ENCODE data around the gene LCLAT1.

The LCLAT1 gene

DNA sequence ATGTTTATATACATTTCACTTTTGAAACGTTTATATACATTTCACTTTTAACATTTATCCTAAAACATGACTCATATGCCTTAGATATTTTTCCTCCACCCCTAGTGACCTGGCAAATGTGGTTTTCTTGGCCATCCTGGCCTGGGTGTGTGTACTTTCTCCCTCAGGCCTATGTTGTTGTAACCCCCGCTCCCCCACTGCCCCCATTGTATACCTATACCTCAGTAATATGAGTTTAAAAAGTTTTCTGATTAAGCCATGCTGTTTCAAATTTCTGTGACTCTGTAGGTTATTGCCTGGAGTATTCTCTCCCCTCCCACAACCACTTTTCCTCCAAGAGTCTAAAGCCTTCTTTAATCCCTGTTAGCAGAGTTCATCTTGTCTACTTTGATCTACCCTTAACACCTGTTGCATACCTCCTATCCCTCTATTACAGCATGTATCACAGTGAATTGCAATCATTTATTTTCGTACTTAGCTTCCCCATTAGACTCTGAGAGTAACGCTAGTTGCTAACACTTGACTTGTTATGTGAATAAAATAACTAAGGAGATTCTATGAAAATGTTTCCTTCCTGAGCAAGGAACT lies 67.9 kb downstream of the LCLAT1 start:
- DNase-seq (ENCODE audit: low read depth in 2 of 2): no peak

DNA sequence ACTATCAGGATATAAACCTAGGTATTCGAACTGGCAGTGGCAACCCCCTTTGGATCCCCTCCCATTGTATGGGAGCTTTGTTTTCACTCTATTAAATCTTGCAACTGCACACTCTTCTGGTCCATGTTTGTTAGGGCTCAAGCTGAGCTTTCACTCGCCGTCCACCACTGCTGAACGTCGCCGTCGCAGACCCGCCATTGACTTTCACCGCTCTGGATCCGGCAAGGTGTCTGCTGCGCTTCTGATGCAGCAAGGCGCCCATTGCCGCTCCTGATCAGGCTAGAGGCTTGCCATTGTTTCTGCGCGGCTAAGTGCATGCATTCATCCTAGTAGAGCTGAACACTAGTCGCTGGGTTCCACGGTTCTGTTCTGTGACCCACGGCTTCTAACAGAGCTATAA lies 69.1 kb downstream of the LCLAT1 start:
- no peak for DNase-seq (ENCODE audit: low read depth in 2 of 2)

DNA sequence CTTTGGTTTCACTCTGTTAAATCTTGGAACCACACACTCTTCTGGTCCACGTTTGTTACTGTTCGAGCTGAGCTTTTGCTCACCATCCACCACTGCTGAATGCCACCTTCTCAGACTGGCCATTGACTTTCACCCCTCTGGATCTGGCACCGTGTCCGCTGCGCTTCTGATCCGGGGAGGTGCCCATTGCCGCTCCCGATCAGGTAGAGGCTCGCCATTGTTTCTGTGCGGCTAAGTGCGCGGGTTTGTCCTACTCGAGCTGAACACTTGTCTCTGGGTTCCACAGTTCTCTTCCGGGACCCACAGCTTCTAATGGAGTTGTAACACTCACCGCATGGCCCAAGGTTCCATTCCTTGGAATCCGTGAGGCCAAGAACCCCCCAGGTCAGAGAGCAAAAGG lies 72.8 kb downstream of the LCLAT1 start:
- DNase-seq (ENCODE audit: low read depth in 2 of 2): no peak

- DNase-seq (ENCODE audit: low read depth in 2 of 2): no peak
Observed at GRCh38 chr2:30522421-30522820, 75.4 kb downstream of the LCLAT1 start.

DNA sequence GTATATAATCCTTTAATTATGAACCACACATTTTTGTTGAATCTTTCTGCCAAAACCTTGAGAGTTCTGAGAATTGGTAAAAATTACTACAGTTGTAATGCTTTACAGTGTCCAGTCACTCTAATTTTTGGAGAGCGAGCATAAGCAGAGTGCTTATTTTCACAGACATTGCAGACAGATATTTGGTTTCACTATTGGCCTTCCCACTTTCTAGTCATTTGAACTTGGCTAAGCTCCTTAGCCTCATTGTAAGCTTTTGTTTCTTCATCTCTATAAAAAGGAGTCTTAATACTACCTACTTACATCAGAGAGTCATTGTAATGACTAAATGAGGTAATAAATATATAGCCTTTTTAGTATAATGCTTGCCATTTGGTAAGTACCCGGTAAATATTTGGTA lies 80.4 kb downstream of the LCLAT1 start:
- DNase-seq (ENCODE audit: low read depth in 2 of 2): no peak

DNA sequence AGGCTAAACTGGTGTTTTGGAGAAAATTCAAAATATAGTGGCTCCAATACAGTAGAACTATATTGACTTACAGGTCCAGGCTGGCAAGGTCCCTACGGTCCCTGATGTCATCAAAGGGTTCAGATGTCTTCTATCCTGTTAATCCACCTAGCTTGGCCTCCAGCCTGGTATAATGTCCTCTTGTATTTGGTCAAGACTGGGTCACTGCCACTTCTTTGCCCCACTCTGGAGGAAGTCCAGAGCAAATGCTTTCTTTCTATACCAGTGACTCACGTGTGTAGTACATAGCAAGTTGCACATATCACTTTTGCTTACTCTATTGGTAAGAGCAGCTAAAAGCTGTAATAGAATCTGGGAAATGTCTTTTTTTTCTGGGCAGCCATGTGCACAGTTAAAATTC lies 80.8 kb downstream of the LCLAT1 start:
- DNase-seq (ENCODE audit: low read depth in 2 of 2): no peak

DNA sequence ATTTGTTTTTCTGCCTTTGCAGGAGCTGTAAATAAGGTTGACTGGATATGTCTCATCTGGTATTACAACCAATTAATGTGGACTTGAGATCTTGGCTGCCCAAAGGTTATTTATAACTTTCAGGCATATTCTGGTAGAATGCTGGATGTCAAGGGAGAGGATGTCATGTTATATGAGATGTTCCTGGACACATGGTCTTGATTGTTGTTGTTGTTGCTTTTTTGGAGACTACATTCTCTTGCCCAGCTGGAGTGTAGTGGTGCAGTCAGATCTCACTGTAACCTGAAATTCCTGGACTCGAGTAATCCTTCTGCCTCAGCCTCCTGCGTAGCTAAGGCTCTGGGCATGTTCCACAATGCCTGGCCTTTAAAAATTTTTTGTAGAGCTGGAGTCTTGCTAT lies 83.3 kb downstream of the LCLAT1 start:
- DNase-seq (ENCODE audit: low read depth in 2 of 2): no peak

- no peak for DNase-seq (ENCODE audit: low read depth in 2 of 2)
Observed at GRCh38 chr2:30541680-30542079, 94.6 kb downstream of the LCLAT1 start.

- DNase-seq (ENCODE audit: low read depth in 2 of 2): no peak
Observed at GRCh38 chr2:30545875-30546274, 98.8 kb downstream of the LCLAT1 start.

DNA sequence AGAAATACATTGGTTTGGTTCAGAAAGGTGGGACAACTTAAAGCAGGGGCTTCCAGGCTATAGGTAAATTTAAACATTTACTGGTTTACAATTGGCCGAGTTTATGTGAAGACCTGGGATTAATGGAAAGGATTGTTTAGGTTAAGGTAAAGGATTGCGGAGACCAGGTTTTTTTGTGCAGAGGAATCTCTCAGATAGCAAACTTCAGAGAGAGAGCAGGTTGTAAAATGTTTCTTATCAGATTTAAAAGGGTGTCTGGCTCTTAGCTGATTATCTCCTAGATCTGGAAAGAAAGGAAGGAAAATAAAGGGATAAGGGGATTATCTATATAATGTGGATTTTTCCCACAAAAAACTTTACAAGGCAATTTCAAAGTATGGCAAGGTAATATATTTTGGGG lies 101.3 kb downstream of the LCLAT1 start:
- DNase-seq (ENCODE audit: low read depth in 2 of 2): no peak

GRCh38 chr2:30549096-30549495 lies 102.0 kb downstream of the LCLAT1 start:
- DNase-seq (ENCODE audit: low read depth in 2 of 2): no peak

- DNase-seq (ENCODE audit: low read depth in 2 of 2): no peak
Observed at GRCh38 chr2:30559544-30560275, 112.7 kb downstream of the LCLAT1 start.

DNA sequence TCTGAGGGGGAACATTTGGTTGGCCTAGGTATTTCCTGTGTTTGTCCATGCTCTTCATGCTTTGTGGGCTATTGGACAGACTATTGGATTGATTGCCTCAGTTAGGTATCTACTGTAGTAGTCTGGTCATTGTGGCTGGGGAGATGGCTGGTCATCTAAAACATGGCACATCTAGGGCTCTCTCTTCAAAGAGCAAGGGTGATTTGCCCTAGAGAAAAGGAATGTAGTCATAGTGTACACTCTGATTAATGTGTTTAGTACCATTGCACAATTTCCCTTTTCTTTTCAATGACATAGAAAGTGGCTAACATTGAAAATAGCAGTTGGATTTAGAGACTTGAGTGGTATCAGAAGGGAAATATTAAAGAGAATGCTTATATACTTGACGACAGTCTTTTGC lies 114.3 kb downstream of the LCLAT1 start:
- DNase-seq (ENCODE audit: low read depth in 2 of 2): no peak

GRCh38 chr2:30565851-30566358 lies 118.9 kb downstream of the LCLAT1 start:
- DNase-seq (ENCODE audit: low read depth in 2 of 2): no peak

DNA sequence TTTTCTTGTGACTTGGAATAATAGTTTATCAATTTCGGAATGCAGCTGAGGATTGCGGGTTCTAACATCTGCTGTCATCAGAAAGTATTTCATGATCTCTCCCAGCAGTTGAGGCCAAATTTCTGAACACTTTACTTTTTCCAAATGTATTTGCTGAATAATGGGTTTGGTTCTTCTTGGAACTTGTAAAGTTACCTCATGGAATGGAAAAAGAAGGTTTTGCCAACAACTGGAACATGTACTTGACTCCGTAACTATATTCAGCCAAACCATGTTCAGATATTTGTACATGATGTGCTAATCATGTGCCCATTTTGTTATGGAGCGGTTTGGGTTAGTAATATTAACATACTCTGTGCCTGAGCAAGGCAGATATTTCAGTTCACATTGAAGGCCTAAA lies 119.6 kb downstream of the LCLAT1 start:
- no peak for DNase-seq (ENCODE audit: low read depth in 2 of 2)

GRCh38 chr2:30567317-30567716 lies 120.3 kb downstream of the LCLAT1 start:
- no peak for DNase-seq (ENCODE audit: low read depth in 2 of 2)

DNA sequence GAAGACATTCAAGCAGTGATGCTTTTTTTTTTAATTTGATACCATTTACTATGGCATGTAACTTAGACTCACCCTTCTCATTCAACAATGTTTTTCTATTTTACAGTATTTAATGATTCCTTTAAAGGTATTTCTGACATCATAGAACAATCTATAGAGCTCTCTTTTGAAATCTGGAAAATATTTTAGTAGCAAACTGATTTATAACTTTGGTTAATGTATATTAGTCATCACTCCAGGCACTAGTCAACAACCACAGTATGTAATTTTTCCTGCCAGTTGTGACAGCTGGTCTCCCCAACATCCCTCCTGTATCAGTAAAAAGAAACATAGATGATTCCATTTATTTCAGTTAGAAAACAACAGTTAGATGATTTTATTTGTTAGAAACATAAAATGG lies 122.9 kb downstream of the LCLAT1 start:
- no peak for DNase-seq (ENCODE audit: low read depth in 2 of 2)

- DNase-seq (ENCODE audit: low read depth in 2 of 2): no peak
Observed at GRCh38 chr2:30577151-30577550, 130.1 kb downstream of the LCLAT1 start.

GRCh38 chr2:30580391-30580790 lies 133.3 kb downstream of the LCLAT1 start:
- no peak for DNase-seq (ENCODE audit: low read depth in 2 of 2)

GRCh38 chr2:30582521-30582920 lies 135.5 kb downstream of the LCLAT1 start:
- DNase-seq (ENCODE audit: low read depth in 2 of 2): no peak

DNA sequence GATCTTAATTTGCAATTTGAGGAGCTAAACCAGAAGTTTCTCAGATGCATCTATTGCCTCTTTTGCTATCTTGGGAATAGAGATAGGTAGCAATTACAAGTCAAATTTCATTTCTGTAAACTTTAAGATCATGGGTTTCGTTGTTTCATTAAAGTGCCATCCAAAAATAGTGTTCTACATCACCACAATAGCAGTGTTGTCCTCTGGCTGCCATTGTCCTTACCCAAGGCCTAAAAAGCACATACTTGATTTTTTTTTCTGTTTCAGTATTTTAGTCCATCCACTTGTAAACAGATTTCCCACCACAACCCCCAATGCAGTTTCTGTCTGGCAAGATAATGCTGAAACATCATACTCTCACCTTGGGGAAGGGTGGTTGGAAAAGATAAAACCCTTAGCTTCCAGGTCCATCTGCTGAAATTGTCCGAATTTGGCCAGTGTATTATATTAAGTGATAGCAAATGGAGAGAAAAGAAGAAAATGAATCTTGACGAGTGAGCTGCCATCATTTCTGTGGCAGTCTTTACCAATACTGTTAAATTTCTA lies 136.2 kb downstream of the LCLAT1 start:
- no peak for DNase-seq (ENCODE audit: low read depth in 2 of 2)

- DNase-seq (ENCODE audit: low read depth in 2 of 2): no peak
Observed at GRCh38 chr2:30584116-30584515, 137.1 kb downstream of the LCLAT1 start.

DNA sequence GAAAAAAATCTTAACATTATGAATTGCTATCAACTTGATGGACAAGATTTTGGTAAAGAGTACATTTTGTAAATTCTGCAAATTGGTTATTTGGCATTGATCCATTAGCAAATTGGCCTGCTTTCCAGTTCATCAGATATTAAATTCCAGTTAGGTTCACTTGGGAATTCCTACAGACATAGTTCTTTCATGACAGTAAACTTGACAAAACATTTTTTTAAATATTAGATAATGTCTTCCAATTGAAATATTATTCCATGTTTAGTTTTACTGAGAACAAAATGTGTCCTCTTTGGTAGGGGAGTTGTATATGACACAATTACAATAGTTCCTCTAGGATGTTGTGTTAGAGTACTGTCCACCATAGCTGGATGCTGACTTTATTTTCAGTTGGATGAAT lies 141.9 kb downstream of the LCLAT1 start:
- no peak for DNase-seq (ENCODE audit: low read depth in 2 of 2)
